ENCODE results near the gene TDRD1. TPM values are rescaled to one million over a fixed set of nuclear protein-coding genes. Genes with fewer than 3 reads are reported as not detected.
"Not testable (repeated sequence)": the region's sequence is repeated elsewhere in the genome, so short reads cannot be mapped to it uniquely, and the experiment has no call there.

The TDRD1 gene
- not detected for total RNA-seq

DNA sequence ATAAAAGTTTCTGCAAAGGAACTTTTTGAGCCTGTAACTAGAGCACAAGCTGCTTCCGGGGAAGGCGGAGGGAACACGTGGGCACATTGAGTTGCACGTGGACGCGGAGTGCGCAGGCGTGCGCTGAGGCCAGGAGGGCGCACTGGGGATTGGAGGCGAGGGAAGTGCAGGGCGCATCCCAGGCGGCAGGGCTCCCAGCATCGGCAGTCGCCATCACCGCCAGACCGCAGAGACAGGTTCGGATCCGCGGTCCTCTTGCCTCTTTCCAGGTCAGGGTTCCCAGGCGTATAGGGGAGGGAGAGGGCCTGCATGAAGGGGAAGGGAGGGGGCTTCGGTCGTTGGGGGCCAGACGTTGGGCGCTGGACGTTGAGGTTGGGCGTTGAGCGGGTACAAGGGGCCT is at the start of gene TDRD1:
TSS of gene TDRD1 (plus strand) at position 206 of the 400 bp plus-strand sequence. CDS start 8,479 bp downstream, outside the sequence.
- intact Hi-C loops (cut with DNase I), result no loop called here
- H3K27me3 ChIP-seq, result no peaks in the 10 kb centered on the region
- no peak within 1 kb of the TSS for H3K4me3 ChIP-seq
- no peaks in the 10 kb centered on the region for H3K36me3 ChIP-seq
- no peaks in the 10 kb centered on the region for H3K9me3 ChIP-seq
- H3K27ac ChIP-seq, result no peak within 1 kb of the TSS
- TF ChIP-seq POLR2AphosphoS5 (IDR thresholded peaks at IDR 0.05; ENCODE audit: insufficient read depth in 1 of 2, low read depth in 1 of 2), result no peak
- no peak for TF ChIP-seq POLR2A (IDR thresholded peaks at IDR 0.05)
- no peak for TF ChIP-seq CTCF (IDR thresholded peaks at IDR 0.05)
- DNase-seq (ENCODE audit: extremely low spot score in 2 of 2), result no peak
- no peaks in the 10 kb centered on the region for H3K4me1 ChIP-seq

GRCh38 chr10:114131094-114131493 is 48.1 kb upstream of the TDRD1 start:
- Histone ChIP-seq H3K4me1 (no peaks in the 10 kb centered on the region), H3K36me3 (peaks cover 5 to 89% of the 10 kb centered on the region in 2 donors), H3K27me3 (no peaks in the 10 kb centered on the region), H3K4me3 (no peak overlapping the region), H3K9me3 (no peaks in the 10 kb centered on the region), H3K27ac (no peak overlapping the region)
- intact Hi-C loops (cut with DNase I), result no loop called here
- no peak for DNase-seq (ENCODE audit: extremely low spot score in 2 of 2)
- TF ChIP-seq POLR2AphosphoS5 (IDR thresholded peaks at IDR 0.05; ENCODE audit: insufficient read depth in 1 of 2, low read depth in 1 of 2) (no peak), POLR2A (IDR thresholded peaks at IDR 0.05) (no peak), CTCF (IDR thresholded peaks at IDR 0.05) (no peak)

GRCh38 chr10:114135476-114135875 is 43.7 kb upstream of the TDRD1 start:
- intact Hi-C loops (cut with DNase I), result no loop called here
- H3K4me1 ChIP-seq, result no peaks in the 10 kb centered on the region
- TF ChIP-seq POLR2AphosphoS5 (IDR thresholded peaks at IDR 0.05; ENCODE audit: insufficient read depth in 1 of 2, low read depth in 1 of 2) (no peak), CTCF (IDR thresholded peaks at IDR 0.05) (no peak), POLR2A (IDR thresholded peaks at IDR 0.05) (no peak)
- no peaks in the 10 kb centered on the region for H3K27me3 ChIP-seq
- no peak overlapping the region for H3K27ac ChIP-seq
- peaks cover 5 to 66% of the 10 kb centered on the region in 2 donors for H3K36me3 ChIP-seq
- no peak overlapping the region for H3K4me3 ChIP-seq
- no peaks in the 10 kb centered on the region for H3K9me3 ChIP-seq
- no peak for DNase-seq (ENCODE audit: extremely low spot score in 2 of 2)

DNA sequence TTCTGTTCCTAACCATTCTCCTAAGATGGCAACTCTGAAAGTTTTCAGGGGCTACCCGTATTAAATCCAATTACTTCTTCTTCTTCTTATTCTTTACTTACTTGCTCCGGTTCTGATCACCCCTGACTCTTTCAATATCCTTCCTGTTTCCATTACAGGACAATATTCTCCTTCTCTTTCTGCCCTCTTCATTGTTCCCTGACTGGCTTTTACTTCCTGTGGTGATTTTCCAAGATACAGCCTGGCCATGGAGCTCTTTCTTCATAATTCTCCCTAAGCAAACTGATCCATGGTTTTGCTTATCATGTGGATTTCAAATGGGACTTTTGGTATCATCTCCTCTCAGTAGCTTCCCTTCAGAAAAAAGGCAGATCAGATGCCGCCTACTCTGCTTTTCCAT is 40.6 kb upstream of the TDRD1 start:
- H3K9me3 ChIP-seq, result no peaks in the 10 kb centered on the region
- no peak overlapping the region for H3K27ac ChIP-seq
- TF ChIP-seq CTCF (IDR thresholded peaks at IDR 0.05) (no peak), POLR2A (IDR thresholded peaks at IDR 0.05) (no peak), POLR2AphosphoS5 (IDR thresholded peaks at IDR 0.05; ENCODE audit: insufficient read depth in 1 of 2, low read depth in 1 of 2) (no peak)
- no peak overlapping the region for H3K4me3 ChIP-seq
- no peak for DNase-seq (ENCODE audit: extremely low spot score in 2 of 2)
- peaks cover 0 to 47% of the 10 kb centered on the region in 2 donors for H3K36me3 ChIP-seq
- H3K4me1 ChIP-seq, result no peaks in the 10 kb centered on the region
- intact Hi-C loops (cut with DNase I), result no loop called here
- H3K27me3 ChIP-seq, result no peaks in the 10 kb centered on the region

- no peaks in the 10 kb centered on the region for H3K4me1 ChIP-seq
- intact Hi-C loops (cut with DNase I), result no loop called here
- no peak for DNase-seq (ENCODE audit: extremely low spot score in 2 of 2)
- H3K27ac ChIP-seq, result no peak overlapping the region
- no peak overlapping the region for H3K4me3 ChIP-seq
- no peaks in the 10 kb centered on the region for H3K9me3 ChIP-seq
- TF ChIP-seq POLR2AphosphoS5 (IDR thresholded peaks at IDR 0.05; ENCODE audit: insufficient read depth in 1 of 2, low read depth in 1 of 2) (no peak), POLR2A (IDR thresholded peaks at IDR 0.05) (no peak), CTCF (IDR thresholded peaks at IDR 0.05) (no peak)
- no peaks in the 10 kb centered on the region for H3K27me3 ChIP-seq
- H3K36me3 ChIP-seq, result peaks cover 0 to 41% of the 10 kb centered on the region in 2 donors
Observed at GRCh38 chr10:114140036-114140435, 39.1 kb upstream of the TDRD1 start.

- H3K4me1 ChIP-seq; H3K4me3 ChIP-seq; H3K27ac ChIP-seq; H3K9me3 ChIP-seq; intact Hi-C loops (cut with DNase I); DNase-seq (ENCODE audit: extremely low spot score in 2 of 2); H3K27me3 ChIP-seq: not testable (repeated sequence)
- peaks cover 0 to 34% of the 10 kb centered on the region in 2 donors for H3K36me3 ChIP-seq
Observed at GRCh38 chr10:114140827-114141226, 38.3 kb upstream of the TDRD1 start.

Data from vagina (tissue), 2 donors.